GM18909 (cell line): ENCODE data around the gene GM2A.

Experiments used
- ATAC-seq: cut with Tn5 transposase; IDR thresholded peaks from one replicate; pipeline ENCODE4 v1.9.1; 2021; ENCODE audit warnings: mild to moderate bottlenecking; ENCODE audit not compliant: unreplicated experiment, poor library complexity

GM2A gene

GRCh38 chr5:151252762-151253604 lies at the start of gene GM2A:
Gene GM2A (plus strand): TSS chr5:151253185. CDS start chr5:151253217, 32 bp downstream.
- peak; percentile 85 for ATAC-seq

GRCh38 chr5:151204051-151204450 lies 48.9 kb upstream of the GM2A start:
- ATAC-seq = no peak

DNA sequence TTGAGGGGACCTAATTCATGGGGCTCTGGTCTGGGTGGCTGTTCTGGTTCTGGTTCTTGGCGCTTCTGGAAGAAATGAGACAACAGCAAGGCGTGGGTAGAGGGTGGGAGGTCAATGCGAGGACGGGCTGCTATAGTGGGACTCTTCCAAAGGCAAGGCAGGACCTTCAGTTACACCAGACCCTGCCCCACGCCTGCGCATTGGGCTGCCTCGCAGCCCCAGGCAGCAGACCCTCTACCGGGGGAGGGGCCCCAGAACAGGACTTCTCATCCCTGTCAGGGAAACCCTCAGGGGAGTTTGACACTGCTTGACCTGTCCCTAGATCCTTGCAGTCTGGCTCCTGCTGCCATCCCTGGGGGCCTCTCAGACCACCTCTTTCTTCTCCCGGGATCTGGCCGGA lies 47.6 kb upstream of the GM2A start:
- no peak for ATAC-seq

DNA sequence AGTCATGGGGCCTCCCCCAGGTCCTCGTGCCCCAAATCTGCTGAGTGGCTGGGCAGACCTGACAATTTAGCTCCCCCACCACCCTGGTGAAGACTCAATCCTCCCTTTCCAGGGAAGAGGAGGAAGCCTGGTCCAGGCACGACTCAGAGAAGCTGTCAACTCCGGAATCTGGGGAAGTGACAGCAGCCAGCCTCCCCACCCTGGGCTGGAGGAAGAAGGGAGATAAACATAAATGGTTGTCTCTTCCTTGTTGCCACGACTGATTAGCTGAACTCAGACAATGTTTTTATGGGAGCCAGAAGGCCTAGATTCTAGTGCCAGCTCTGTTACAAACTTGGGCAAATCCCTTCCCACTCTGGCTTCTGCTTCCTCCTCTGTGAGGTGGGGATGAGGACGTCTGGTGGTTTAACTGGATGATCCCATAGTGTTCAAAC lies 44.5 kb upstream of the GM2A start:
- ATAC-seq = no peak

DNA sequence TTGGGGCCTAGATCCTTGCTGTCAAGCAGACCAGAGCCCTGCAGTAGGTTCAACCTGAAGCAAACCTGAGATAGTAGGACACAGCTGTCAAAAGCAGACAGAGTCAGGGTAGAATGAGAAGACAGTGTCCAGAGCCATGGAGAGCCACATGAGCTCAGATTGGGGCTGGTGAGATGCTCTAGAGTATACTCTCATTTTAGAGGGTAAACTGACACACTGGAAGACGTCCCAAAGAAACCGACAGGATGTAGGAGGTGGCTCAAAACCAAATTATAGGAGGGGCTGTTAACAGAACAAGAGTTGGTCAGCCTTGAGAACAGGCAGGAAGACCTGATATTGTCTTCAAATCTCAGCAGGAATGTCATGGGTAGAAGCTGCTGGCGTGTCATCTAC lies 40.6 kb upstream of the GM2A start:
- ATAC-seq = no peak

- ATAC-seq = peak; percentile 82
Observed at GRCh38 chr5:151213803-151214613, 39.0 kb upstream of the GM2A start.

DNA sequence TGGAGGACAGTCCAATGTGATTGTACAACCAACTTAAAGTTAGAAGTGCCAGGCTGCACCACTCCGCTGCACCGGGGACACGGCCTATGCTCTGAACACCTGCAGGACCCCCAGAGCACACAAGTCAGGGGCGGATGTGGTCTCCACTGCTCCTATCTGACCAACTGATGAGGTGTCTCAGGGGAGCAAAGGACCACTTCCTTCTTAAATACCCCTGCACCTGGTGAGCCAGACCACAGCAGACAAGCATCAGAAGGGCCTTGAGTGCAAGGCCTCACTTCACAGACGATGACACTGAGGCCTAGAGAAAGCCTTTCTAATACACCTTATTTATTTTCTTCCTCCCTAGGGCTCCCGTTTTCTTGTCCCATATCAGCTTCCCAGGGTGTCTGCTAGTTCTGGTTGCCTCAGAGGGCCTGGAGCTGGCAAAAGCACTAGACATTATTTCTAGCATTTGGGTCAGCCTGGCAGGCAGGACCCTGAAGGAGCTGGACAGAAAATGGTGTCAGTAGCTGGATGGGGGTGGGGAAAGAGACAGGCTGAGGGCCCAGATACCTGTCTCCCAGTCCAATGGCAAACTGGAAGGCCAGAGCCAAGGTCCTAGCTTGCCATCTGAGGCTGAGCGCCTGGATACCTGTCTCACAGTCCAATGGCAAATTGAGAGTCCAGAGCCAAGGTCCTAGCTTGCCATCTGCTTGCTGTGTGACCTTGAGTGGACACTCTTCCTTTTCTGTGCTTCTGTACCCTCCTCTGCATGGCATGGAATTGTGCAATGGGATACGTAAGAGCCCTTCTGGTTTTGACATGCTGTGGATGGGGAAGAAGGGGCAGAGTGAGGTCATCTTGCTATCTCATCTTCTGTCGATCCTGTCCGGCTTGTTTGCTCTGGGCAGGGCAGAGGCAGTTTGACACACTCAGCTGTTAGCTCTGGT lies 38.1 kb upstream of the GM2A start:
- peak; percentile 67 for ATAC-seq

DNA sequence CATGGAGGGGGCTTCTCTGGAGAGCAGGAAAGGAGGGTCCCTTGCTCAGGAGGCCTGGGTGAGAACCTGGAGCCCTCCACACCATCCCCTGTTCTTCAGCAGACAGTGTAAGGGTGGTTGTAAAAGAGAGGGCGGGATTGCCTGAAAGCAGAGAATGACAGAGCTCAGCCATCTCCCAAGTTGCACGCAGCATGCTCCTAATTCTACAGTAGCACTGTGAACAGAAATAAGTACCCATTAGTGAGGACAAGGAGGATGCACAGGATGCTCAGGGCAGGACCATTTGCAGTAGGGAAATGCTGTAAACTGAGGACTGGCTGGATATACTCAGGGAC lies 37.5 kb upstream of the GM2A start:
- no peak for ATAC-seq

- ATAC-seq = no peak
Observed at GRCh38 chr5:151216781-151217180, 36.2 kb upstream of the GM2A start.

- no peak for ATAC-seq
Observed at GRCh38 chr5:151218177-151218576, 34.8 kb upstream of the GM2A start.

GRCh38 chr5:151219138-151219537 lies 33.8 kb upstream of the GM2A start:
- ATAC-seq = no peak

DNA sequence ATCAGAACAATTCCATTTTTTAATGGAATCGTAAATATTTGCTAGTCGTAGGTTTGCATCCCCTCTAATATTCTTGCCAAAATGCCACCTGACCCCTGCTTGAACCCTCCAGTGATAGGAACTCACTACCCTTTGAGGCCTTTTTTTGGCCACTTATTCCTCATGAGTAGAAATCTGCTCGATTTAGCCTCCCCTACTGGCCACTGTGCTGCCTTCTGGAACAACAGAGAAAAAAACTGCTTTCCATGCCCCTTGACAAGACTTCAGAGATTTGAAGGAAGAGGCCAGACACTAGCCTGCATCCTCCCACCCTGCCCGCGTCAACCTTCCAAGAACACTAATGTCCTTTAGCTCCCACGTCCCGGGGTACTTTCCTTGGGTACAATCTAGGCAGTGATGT lies 33.2 kb upstream of the GM2A start:
- no peak for ATAC-seq

DNA sequence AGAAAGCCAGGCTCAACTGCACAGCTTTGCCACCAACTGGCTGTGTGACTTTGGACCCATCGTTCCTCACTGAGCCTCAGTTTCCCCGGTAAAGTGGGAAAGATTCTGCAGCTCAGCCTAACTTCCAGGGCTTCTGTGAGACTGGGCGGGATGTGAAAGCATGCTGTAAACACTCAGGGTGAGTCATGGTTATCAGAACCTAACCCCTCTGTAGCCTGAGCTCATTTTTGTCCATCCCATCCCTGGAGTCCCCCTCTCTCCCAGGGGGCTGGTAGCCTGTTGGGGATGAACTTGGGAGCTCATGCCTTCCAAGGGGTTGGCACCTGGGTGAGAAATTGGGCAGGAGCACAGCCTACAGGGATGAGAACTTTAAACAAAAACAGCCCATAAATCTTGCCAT lies 31.4 kb upstream of the GM2A start:
- no peak for ATAC-seq

DNA sequence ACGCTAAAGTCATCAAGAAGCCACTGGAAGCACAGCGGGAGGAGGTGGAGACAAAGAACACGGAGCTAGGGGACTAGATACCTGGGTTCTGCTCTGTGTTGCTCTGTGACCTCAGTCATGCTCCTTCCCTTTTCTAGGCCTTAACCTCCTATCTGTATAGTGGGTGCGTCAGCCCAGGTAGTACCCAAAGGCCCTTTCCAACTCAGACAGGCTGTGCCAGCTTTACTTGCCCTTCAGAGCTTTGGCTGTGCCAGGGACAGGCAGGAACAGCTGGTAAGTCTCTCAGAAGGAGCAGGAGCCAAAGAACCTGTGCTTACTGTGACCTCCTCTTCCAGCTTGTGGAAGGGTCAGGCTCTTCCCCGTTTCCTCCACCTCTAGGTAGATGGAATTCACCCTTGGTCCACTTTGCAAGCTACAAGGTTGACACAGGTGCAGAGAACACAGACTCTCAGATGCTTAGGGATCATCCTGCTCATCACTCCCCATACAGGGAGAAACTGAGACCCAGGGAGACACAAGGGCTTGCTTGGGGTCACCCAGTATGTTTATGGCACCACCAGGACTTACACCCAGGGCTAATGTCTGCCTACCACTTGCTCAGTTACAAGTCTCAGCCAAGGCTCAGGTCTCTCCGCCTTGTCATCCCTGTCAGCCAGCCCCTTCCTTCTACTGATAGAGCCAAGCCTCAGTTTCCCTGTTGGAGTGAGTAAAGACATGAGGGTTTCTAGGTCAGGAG lies 30.8 kb upstream of the GM2A start:
- ATAC-seq = no peak

GRCh38 chr5:151222790-151223446 lies 30.1 kb upstream of the GM2A start:
- peak; percentile 72 for ATAC-seq

GRCh38 chr5:151223447-151224264 lies 29.3 kb upstream of the GM2A start, which contains the start of gene CCDC69:
Gene CCDC69 (minus strand): TSS chr5:151224092. CDS start chr5:151223970, 122 bp downstream.
- peak; percentile 71 for ATAC-seq

- peak; percentile 30 for ATAC-seq
Observed at GRCh38 chr5:151224372-151224771, 28.6 kb upstream of the GM2A start.

DNA sequence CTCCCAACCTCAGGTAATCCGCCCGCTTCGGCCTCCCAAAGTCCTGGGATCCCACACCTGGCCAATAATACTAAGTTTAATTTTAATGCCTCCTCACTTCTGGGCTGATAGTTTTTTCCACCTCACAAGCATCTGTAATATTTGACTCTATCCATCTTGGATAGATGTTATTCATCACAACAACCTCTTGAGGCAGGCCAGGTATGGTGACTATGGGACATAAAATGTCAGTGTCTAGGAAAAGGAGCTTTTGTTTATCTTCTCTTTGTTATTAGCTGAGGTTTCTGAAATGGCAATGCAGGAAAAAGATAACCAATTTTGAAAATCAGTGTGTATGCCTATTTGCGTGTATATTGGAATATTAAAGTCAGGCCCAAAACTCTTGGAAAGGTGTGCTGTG lies 27.9 kb upstream of the GM2A start:
- no peak for ATAC-seq
